HG03139 (cell line): ENCODE data around the gene THAP8.
A peak's percentile ranks its signal among the peaks of the same experiment; 100 is the strongest.

Experiments used
- ATAC-seq: cut with Tn5 transposase; IDR thresholded peaks from one replicate; pipeline ENCODE4 v1.9.1; 2021; ENCODE audit not compliant: unreplicated experiment

The THAP8 gene

GRCh38 chr19:36054119-36054732 lies at the start of gene THAP8:
Gene THAP8 (minus strand): TSS chr19:36054285. CDS start chr19:36054217, 68 bp downstream.
- ATAC-seq = peak; percentile 76

- no peak for ATAC-seq
These were observed 49.0 kb upstream of the THAP8 start for GRCh38 chr19:36103040-36103626.

- ATAC-seq = no peak
These were observed 47.7 kb upstream of the THAP8 start for GRCh38 chr19:36101550-36102327.

DNA sequence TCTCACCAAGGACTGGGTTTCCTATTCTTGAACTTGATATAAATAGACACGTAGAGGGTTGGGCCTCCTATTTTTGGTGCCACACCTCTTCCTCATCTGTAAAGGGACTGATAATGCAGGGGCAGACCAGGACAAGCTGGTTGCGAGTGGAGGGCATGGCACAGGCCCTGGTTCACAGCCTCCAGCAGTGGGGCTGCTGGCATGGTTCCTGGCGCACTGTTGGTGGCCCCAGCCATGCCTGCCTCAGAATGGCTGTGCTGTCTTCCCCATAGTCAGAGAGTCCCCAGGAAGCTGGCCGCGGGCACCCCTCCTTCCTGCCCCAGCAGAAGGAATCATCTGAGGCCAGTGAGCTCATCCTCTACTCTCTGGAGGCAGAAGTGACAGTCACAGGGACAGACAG lies 46.4 kb upstream of the THAP8 start:
- ATAC-seq = no peak

DNA sequence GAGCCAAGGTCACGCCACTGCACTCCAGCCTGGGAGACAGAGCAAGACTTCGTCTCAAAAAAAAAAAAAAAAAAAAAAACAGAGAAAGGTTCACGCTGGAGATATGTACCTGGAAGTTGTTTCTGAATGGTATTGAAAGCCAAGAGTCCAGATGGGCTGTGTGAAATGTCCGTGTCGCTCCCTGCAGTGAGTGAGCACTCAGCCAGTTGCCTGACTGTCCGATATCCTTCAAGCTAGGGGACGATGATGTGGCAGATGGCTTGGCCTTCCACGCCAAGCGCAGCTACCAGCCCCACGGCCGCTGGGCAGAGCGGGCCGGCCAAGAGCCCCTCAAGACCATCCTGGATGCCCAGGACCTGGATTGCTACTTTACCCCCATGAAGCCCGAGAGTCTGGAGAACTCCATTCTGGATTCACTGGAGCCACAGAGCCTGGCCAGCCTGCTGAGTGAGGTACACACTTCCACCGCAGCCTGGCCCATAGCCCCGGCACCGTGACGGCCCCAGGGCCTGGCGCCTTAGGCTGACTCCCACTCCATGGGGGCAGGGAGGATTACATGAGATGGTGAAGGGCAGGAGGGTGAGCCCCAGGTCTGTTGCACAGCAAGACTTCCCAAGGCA lies 45.2 kb upstream of the THAP8 start:
- ATAC-seq = no peak

DNA sequence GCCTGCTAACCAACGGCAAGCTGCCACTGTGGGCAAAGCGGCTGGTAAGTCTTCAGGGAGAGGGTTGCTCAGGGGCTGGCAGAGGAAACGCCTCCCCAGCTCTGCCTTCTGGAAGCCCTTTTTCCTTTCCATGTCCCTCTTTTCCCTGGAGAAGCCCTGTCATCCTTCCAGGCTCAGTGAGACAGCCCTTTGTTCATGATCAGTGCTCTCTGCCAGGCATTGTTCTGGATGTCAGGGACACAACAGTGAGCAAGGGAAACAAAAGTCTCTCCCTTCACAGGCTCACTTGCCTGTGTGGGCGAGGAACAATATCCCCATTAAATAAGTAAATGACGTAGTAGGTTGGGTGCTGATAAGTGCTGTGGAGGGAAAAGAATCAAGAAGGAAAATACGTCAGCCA lies 43.0 kb upstream of the THAP8 start:
- ATAC-seq = no peak

DNA sequence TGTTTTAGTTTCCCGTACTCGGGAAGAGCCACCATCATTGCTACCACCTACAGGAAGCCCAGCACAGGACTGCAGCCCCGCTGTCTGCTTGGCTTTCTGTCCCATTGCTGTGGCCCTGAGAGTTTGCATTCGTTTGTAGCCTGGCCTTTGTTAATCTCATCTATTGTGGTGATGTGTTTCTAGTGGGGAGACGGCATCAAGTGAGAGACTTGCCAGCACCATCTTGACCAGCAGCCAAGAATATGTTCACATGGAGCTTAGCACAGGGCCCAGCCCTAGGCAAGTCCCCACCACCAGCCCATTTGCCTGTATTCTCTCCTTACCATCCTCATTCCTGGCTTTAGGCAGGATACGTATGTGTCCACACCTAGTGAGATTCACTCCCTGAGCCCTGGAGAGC lies 39.6 kb upstream of the THAP8 start:
- ATAC-seq = no peak

GRCh38 chr19:36093146-36093662 lies 39.1 kb upstream of the THAP8 start:
- ATAC-seq = no peak

DNA sequence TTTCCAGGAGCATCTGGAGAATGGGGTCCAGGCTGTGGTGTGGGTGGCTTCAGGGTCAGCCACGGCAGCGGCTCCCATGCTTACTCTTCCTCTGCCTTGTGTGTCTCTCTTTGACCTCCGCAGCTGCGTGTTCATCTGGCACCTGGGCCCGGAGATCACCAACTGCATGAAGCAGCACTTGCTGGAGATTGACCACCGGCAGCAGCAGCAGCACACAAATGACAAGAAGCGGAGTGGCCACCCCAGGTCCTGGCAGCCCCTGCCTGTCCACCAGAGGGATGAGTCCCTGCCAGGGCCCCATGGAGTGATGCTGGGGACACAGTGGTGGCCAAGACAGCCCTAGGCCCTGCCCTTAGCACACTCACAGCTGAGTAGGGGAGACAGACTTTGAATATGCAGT lies 38.5 kb upstream of the THAP8 start:
- ATAC-seq = no peak

DNA sequence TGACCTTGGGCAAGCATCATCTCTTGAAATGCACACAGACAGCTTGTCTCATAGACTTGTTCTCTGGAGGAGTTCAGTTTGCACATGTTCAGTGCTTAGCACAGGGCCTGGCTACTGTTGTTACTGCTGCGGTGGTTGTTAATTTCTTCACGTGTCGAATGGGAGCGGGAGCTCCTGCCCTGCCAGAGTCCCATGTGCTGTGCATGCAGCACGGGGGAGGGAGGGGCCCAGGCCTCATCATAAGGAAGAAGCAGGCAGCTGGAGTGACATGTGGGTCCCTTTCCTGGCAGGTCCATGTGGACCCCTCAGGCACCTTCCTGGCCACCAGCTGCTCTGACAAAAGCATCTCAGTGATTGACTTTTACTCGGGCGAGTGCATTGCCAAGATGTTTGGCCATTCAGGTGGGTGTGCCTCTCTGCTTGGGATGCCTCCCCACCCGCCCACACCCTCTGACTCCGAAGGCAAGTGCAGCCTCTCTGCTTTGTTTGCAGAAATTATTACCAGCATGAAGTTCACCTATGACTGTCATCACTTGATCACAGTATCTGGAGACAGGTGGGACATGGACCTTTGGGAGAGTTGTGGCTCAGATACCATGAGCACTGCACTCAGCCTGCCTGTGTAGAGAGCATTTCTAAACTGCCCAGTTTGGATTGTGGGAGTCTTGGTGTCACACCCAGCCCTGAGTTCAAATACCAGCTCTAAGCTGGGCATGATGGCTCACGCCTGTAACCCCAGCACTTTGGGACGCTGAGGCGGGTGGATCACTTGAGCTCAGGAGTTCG lies 37.0 kb upstream of the THAP8 start:
- no peak for ATAC-seq

DNA sequence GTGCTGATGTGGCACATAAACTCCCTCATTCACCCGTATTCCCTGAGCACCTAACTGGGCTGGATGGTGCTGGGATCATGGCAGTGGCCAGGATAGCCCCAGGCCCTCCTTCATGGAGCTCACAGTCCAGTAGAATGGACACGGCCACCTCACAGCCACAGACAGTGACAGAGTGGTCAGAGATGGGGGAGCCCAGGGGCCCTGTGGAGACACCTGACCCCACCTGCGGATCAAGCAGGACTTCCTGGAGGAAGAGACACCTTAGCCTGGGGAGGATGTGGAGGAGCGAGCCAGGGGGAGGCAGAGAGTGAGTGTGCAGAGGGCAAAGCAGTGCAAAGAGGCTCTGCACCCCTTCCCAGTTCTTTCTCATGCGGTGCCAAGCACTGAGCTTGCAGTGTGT lies 35.8 kb upstream of the THAP8 start:
- ATAC-seq = no peak

GRCh38 chr19:36086326-36086725 lies 32.2 kb upstream of the THAP8 start:
- no peak for ATAC-seq

DNA sequence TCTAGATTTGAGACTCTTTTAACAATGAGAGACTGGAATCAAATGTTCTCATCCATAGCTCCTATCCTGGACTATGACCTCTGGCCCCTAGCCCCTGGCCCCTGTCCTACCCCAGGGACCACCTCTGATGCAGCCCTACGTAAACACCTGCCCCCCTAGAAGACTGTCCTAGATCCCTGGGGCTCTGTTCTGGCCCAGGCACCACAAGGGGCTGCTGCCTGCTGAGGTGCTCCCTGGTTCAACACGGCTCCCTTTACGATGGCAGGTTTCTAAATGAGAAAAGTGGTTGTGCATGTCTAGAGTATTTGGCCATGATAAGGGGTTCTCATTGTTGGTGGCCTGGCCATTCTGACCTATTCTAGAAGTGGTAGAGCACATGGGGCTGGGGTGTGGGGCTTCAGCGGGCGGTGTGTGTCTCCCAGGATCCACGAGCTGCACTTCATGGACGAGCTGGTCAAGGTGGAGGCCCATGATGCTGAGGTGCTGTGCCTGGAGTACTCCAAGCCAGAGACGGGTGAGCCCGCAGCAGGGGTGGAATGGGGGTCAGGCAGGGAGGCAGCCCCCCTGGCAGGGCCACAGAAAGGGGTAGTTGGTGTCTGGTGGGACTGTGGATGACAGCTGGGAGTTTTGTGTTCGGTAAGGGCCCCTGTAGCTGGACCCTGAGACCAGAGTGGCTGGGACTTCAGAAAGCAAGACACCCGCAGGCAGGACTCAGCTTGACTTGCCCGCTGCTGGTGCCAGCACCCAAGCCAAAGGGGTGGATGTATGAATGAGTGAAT lies 30.3 kb upstream of the THAP8 start:
- no peak for ATAC-seq

DNA sequence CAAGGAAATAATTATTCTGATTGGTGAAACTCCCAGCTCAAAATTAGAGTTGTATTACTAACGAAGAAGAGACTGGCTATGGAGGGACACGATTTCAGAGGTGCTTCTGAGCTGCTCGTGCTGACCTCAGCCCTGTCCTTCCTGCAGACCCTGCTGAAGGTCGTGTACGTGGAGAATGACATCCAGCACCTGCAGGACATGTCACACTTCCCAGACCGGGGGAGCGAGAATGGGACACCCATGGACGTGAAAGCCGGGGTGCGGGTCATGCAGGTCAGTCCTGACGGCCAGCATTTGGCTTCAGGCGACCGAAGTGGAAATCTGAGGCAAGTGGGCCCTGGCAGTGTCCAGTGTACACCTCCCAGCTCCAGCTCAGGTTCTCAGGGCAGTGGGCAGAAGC lies 28.8 kb upstream of the THAP8 start:
- no peak for ATAC-seq

DNA sequence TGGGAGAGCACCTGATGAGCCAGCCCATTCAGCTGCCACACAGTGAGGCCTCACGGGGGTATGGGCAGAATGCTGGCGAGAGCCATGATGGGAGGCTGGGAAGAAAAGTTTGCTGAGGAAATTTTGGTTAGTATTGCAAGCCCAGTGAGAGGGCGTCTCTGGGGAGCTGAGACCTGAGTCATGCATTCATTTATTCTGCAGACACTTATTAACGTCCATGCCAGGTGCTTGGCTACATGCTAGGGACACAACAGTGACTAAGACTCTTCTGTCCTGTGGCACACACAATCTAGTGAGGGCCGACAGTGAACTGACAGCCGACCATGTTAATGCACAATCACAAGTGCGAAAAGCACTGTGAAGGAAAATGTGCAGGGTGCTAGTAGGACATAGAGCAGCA lies 27.8 kb upstream of the THAP8 start:
- ATAC-seq = no peak

GRCh38 chr19:36081385-36081784 lies 27.3 kb upstream of the THAP8 start:
- ATAC-seq = no peak

GRCh38 chr19:36079389-36079945 lies 25.4 kb upstream of the THAP8 start:
- ATAC-seq = no peak

DNA sequence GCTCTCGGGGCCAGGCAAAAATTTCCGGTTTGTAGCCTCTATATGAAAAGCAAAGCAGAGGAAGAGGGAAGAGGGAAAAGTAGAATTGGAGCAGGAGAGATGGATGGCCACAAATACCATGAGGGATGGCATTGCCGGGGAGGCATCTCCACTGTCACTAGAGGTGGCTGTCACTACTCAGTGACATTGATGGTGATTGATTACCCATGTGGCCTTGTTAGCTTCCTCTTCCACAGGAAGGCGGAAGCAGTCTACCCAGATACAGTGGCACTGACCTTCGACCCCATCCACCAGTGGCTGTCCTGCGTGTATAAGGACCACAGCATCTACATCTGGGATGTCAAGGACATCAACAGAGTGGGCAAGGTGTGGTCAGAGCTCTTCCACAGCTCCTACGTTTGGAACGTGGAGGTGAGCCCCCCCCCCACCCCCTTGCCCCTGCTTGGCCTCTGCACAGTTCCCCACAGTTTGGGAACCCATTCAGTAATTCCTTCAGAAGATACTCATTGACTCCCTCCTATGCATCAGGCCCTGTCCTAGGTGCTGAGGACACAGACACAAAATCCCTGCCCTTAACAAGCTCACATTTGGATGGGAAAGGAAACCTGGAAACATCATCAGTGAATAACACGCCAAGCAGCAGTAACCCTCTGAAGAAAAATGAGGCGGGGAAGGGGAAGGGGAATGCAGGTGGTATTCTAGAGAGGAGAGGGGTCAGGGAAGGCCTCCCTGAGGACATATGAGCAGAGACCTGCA lies 19.2 kb upstream of the THAP8 start:
- no peak for ATAC-seq

DNA sequence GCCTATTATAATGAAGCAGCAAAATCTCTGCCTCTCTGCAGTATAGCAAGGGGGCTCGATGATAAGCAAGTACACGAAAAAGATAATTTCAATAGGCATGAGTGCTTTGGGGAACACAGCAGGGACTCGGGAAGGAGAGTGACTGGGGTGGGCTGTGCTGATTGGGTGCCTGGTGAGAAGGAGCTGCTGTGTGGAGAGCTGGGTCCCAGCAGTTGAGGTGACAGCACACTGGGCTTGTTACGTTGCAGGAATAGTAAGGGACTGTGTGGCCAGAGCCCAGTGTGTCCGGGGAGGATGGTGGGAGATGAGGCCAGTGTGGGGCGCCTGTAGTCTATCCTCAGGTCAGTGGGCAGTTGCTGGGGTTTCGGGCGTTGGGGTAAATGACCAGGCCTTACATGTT lies 18.0 kb upstream of the THAP8 start:
- ATAC-seq = no peak
